Chondrocyte (in vitro differentiated cells): ENCODE measurements around the gene RNF224. TPM values are rescaled to one million over a fixed set of nuclear protein-coding genes. Genes with fewer than 3 reads are reported as not detected.
"Not testable (repeated sequence)": the region's sequence is repeated elsewhere in the genome, so short reads cannot be mapped to it uniquely, and the experiment has no call there.

Source experiments
- DNase-seq: peaks from one replicate; pipeline ENCODE4 v3.0.0; 2021; ENCODE audit warnings: mixed read lengths, low spot score
- H3K27ac Mint-ChIP-seq: one replicate; pipeline ENCODE4 v1.8.0; 2021; ENCODE audit warnings: mild to moderate bottlenecking, moderate library complexity, mixed read lengths; ENCODE audit not compliant: unreplicated experiment
- H3K27me3 Mint-ChIP-seq: 2 replicates; pipeline ENCODE4 v1.8.0; 2021; ENCODE audit warnings: low read depth, mixed read lengths
- H3K36me3 Mint-ChIP-seq: 2 replicates; pipeline ENCODE4 v1.8.0; 2021; ENCODE audit warnings: low read depth, mixed read lengths
- H3K4me1 Mint-ChIP-seq: 2 replicates; pipeline ENCODE4 v1.8.0; 2021; ENCODE audit warnings: low read depth, mild to moderate bottlenecking, mixed read lengths
- H3K4me3 Mint-ChIP-seq: one replicate; pipeline ENCODE4 v1.8.0; 2021; ENCODE audit warnings: mild to moderate bottlenecking, moderate library complexity, mixed read lengths; ENCODE audit not compliant: unreplicated experiment
- H3K9me3 Mint-ChIP-seq: 2 replicates; pipeline ENCODE4 v1.8.0; 2021; ENCODE audit warnings: low read depth, mixed read lengths
- CTCF ChIP-seq: fragments of 200-600 bp; sonication (generic); IDR thresholded peaks from 2 replicates; pipeline ENCODE4 v1.5.0; 2021; ENCODE audit warnings: antibody characterized with exemption, mild to moderate bottlenecking, moderate library complexity
- total RNA-seq: library from RNA; stranded (reverse); gene quantifications from 3 replicates; pipeline ENCODE4 v1.2.1, GENCODE V29; 2021

The RNF224 gene
- total RNA-seq, 1 donor from 2014 or later: not detected

GRCh38 chr9:137255448-137256114 is 28.3 kb downstream of the RNF224 start:
- DNase-seq: no peak
- Mint-ChIP-seq H3K4me1 (peaks cover 17% of the 10 kb centered on the region), H3K27me3 (no peaks in the 10 kb centered on the region), H3K4me3 (peak overlapping the region; percentile 87), H3K27ac (peak overlapping the region; percentile 45), H3K36me3 (no peaks in the 10 kb centered on the region), H3K9me3 (no peaks in the 10 kb centered on the region)
- TF ChIP-seq CTCF: no peak

- Mint-ChIP-seq H3K36me3 (no peaks in the 10 kb centered on the region), H3K27ac (peak overlapping the region; percentile 2), H3K27me3 (no peaks in the 10 kb centered on the region), H3K4me3 (peak overlapping the region; percentile 87), H3K9me3 (no peaks in the 10 kb centered on the region), H3K4me1 (peaks cover 17% of the 10 kb centered on the region)
- no peak for DNase-seq
- no peak for TF ChIP-seq CTCF
These were observed 29.1 kb downstream of the RNF224 start for GRCh38 chr9:137256362-137256761.

- Mint-ChIP-seq H3K4me1 (peaks cover 22% of the 10 kb centered on the region), H3K9me3 (no peaks in the 10 kb centered on the region), H3K36me3 (peaks cover 3% of the 10 kb centered on the region), H3K27me3 (no peaks in the 10 kb centered on the region), H3K27ac (no peak overlapping the region), H3K4me3 (peak overlapping the region; percentile 87)
- no peak for DNase-seq
- no peak for TF ChIP-seq CTCF
These were observed 29.6 kb downstream of the RNF224 start for GRCh38 chr9:137256856-137257255.

GRCh38 chr9:137262173-137262908 is 35.0 kb downstream of the RNF224 start:
- H3K9me3 Mint-ChIP-seq, H3K4me1 Mint-ChIP-seq, H3K4me3 Mint-ChIP-seq, H3K27me3 Mint-ChIP-seq, H3K36me3 Mint-ChIP-seq, DNase-seq: not testable (repeated sequence)
- peak; percentile 75 for TF ChIP-seq CTCF
- H3K27ac Mint-ChIP-seq: peak overlapping the region; percentile 69

- H3K4me1 Mint-ChIP-seq: peaks cover 13% of the 10 kb centered on the region
- DNase-seq: no peak
- no peaks in the 10 kb centered on the region for H3K27me3 Mint-ChIP-seq
- H3K27ac Mint-ChIP-seq: no peak overlapping the region
- no peak for TF ChIP-seq CTCF
- H3K36me3 Mint-ChIP-seq: peaks cover 4% of the 10 kb centered on the region
- no peak overlapping the region for H3K4me3 Mint-ChIP-seq
- no peaks in the 10 kb centered on the region for H3K9me3 Mint-ChIP-seq
These were observed 35.6 kb downstream of the RNF224 start for GRCh38 chr9:137262909-137263285.
